Measurements from ENCODE around the gene ITGAV.

The ITGAV gene

GRCh38 chr2:186728631-186729030 is 138.8 kb downstream of the ITGAV start:
- no peak for TF ChIP-seq TAF1 (IDR thresholded peaks at IDR 0.05; ENCODE audit: low read depth, low read length)
- TF ChIP-seq POU2F2 (IDR thresholded peaks at IDR 0.05; ENCODE audit: low read depth, low read length), result no peak
- TF ChIP-seq SPI1 (IDR thresholded peaks at IDR 0.05; ENCODE audit: low read depth, low read length), result no peak
- TF ChIP-seq PAX5 (IDR thresholded peaks at IDR 0.05; ENCODE audit: insufficient read depth, low read length, severe bottlenecking), result no peak
- TF ChIP-seq POLR2AphosphoS5 (IDR thresholded peaks at IDR 0.05; ENCODE audit: low read depth, low read length), result no peak
- FAIRE-seq, result no peak

More at GRCh38 chr2:186728631-186729030, 138.8 kb downstream of the ITGAV start:
- no peak for DNase-seq (ENCODE audit: insufficient read length, low spot score)
